Measurements from ENCODE around the gene THSD4. TPM values are rescaled to one million over a fixed set of nuclear protein-coding genes. Genes with fewer than 3 reads are reported as not detected.
"Not testable (repeated sequence)": the region's sequence is repeated elsewhere in the genome, so short reads cannot be mapped to it uniquely, and the experiment has no call there.

THSD4 gene
- total RNA-seq, 2 experiments from 2014 or later: not detected

GRCh38 chr15:71313806-71314205 is 198.5 kb downstream of the THSD4 start:
- peaks cover 6% of the 10 kb centered on the region for H3K9me3 Mint-ChIP-seq
- intact Hi-C loops (cut with micrococcal nuclease): no loop called here
- no peak for DNase-seq
- ChIA-PET CTCF (no interaction called here), POLR2A (no interaction called here)
- H3K27me3 Mint-ChIP-seq: no peaks in the 10 kb centered on the region
- no peak overlapping the region for H3K4me3 Mint-ChIP-seq
- no peaks in the 10 kb centered on the region for H3K4me1 Mint-ChIP-seq (ENCODE audit: low read depth)
- H3K36me3 Mint-ChIP-seq: no peaks in the 10 kb centered on the region
- no peak overlapping the region for H3K27ac Mint-ChIP-seq

GRCh38 chr15:71314956-71315537 is 199.8 kb downstream of the THSD4 start:
- Mint-ChIP-seq H3K4me3 (no peak overlapping the region), H3K4me1 (ENCODE audit: low read depth) (no peaks in the 10 kb centered on the region), H3K27ac (no peak overlapping the region), H3K9me3 (peaks cover 6% of the 10 kb centered on the region), H3K27me3 (no peaks in the 10 kb centered on the region), H3K36me3 (no peaks in the 10 kb centered on the region)
- intact Hi-C loops (cut with micrococcal nuclease): no loop called here
- POLR2A ChIA-PET: no interaction called here
- CTCF ChIA-PET: no interaction called here
- no peak for DNase-seq

- Mint-ChIP-seq H3K27ac (no peak overlapping the region), H3K9me3 (peaks cover 6% of the 10 kb centered on the region), H3K4me1 (ENCODE audit: low read depth) (no peaks in the 10 kb centered on the region), H3K27me3 (no peaks in the 10 kb centered on the region), H3K36me3 (no peaks in the 10 kb centered on the region), H3K4me3 (no peak overlapping the region)
- no peak for DNase-seq
- ChIA-PET POLR2A (no interaction called here), CTCF (no interaction called here)
- intact Hi-C loops (cut with micrococcal nuclease): no loop called here
Measured at GRCh38 chr15:71316911-71317310, 201.6 kb downstream of the THSD4 start.

- not testable (repeated sequence) for H3K4me1 Mint-ChIP-seq (ENCODE audit: low read depth)
Measured at GRCh38 chr15:71319424-71319823, 204.2 kb downstream of the THSD4 start.

GRCh38 chr15:71319935-71320334 is 204.7 kb downstream of the THSD4 start:
- peaks cover 6% of the 10 kb centered on the region for H3K9me3 Mint-ChIP-seq
- ChIA-PET POLR2A (no interaction called here), CTCF (no interaction called here)
- H3K4me1 Mint-ChIP-seq (ENCODE audit: low read depth): no peaks in the 10 kb centered on the region
- H3K4me3 Mint-ChIP-seq: no peak overlapping the region
- H3K36me3 Mint-ChIP-seq: no peaks in the 10 kb centered on the region
- no peaks in the 10 kb centered on the region for H3K27me3 Mint-ChIP-seq
- H3K27ac Mint-ChIP-seq: no peak overlapping the region
- intact Hi-C loops (cut with micrococcal nuclease): no loop called here
- DNase-seq: no peak

More at GRCh38 chr15:71319424-71319823, 204.2 kb downstream of the THSD4 start:
- H3K9me3 Mint-ChIP-seq; POLR2A ChIA-PET; H3K27me3 Mint-ChIP-seq; DNase-seq; H3K4me3 Mint-ChIP-seq; intact Hi-C loops (cut with micrococcal nuclease); H3K36me3 Mint-ChIP-seq; CTCF ChIA-PET; H3K27ac Mint-ChIP-seq: not testable (repeated sequence)

- ChIA-PET CTCF (no interaction called here), POLR2A (interaction anchor here (0.7 kb wide), 1 partner anchor 8 kb away, joined by 4 read pairs; no protein-coding TSS in a partner anchor)
- Mint-ChIP-seq H3K4me1 (ENCODE audit: low read depth) (no peaks in the 10 kb centered on the region), H3K27me3 (no peaks in the 10 kb centered on the region), H3K36me3 (no peaks in the 10 kb centered on the region), H3K9me3 (no peaks in the 10 kb centered on the region), H3K27ac (no peak overlapping the region), H3K4me3 (no peak overlapping the region)
- intact Hi-C loops (cut with micrococcal nuclease): no loop called here
- DNase-seq: no peak
Measured at GRCh38 chr15:71323082-71323481, 207.8 kb downstream of the THSD4 start.

- Mint-ChIP-seq H3K27ac (no peak overlapping the region), H3K36me3 (no peaks in the 10 kb centered on the region), H3K4me3 (no peak overlapping the region), H3K9me3 (no peaks in the 10 kb centered on the region), H3K27me3 (no peaks in the 10 kb centered on the region), H3K4me1 (ENCODE audit: low read depth) (no peaks in the 10 kb centered on the region)
- ChIA-PET POLR2A (no interaction called here), CTCF (no interaction called here)
- intact Hi-C loops (cut with micrococcal nuclease): no loop called here
- DNase-seq: no peak
Measured at GRCh38 chr15:71323584-71323983, 208.3 kb downstream of the THSD4 start.

GRCh38 chr15:71325481-71325880 is 210.2 kb downstream of the THSD4 start:
- ChIA-PET POLR2A (no interaction called here), CTCF (no interaction called here)
- Mint-ChIP-seq H3K27me3 (no peaks in the 10 kb centered on the region), H3K9me3 (no peaks in the 10 kb centered on the region), H3K27ac (no peak overlapping the region), H3K4me3 (no peak overlapping the region), H3K36me3 (no peaks in the 10 kb centered on the region), H3K4me1 (ENCODE audit: low read depth) (no peaks in the 10 kb centered on the region)
- DNase-seq: no peak
- intact Hi-C loops (cut with micrococcal nuclease): no loop called here

GRCh38 chr15:71328453-71328852 is 213.2 kb downstream of the THSD4 start:
- H3K27me3 Mint-ChIP-seq: no peaks in the 10 kb centered on the region
- POLR2A ChIA-PET: no interaction called here
- intact Hi-C loops (cut with micrococcal nuclease): no loop called here
- peaks cover 1% of the 10 kb centered on the region for H3K4me1 Mint-ChIP-seq (ENCODE audit: low read depth)
- H3K36me3 Mint-ChIP-seq: no peaks in the 10 kb centered on the region
- no peak for DNase-seq
- no peak overlapping the region for H3K27ac Mint-ChIP-seq
- CTCF ChIA-PET: no interaction called here
- no peak overlapping the region for H3K4me3 Mint-ChIP-seq
- no peaks in the 10 kb centered on the region for H3K9me3 Mint-ChIP-seq

- Mint-ChIP-seq H3K4me3 (no peak overlapping the region), H3K36me3 (no peaks in the 10 kb centered on the region), H3K9me3 (no peaks in the 10 kb centered on the region), H3K27ac (no peak overlapping the region), H3K4me1 (ENCODE audit: low read depth) (peaks cover 7% of the 10 kb centered on the region), H3K27me3 (no peaks in the 10 kb centered on the region)
- DNase-seq: no peak
- intact Hi-C loops (cut with micrococcal nuclease): no loop called here
- POLR2A ChIA-PET: no interaction called here
- CTCF ChIA-PET: no interaction called here
Measured at GRCh38 chr15:71329041-71329440, 213.8 kb downstream of the THSD4 start.

- Mint-ChIP-seq H3K36me3 (no peaks in the 10 kb centered on the region), H3K27ac (no peak overlapping the region), H3K4me3 (no peak overlapping the region), H3K4me1 (ENCODE audit: low read depth) (peaks cover 9% of the 10 kb centered on the region), H3K9me3 (no peaks in the 10 kb centered on the region), H3K27me3 (no peaks in the 10 kb centered on the region)
- intact Hi-C loops (cut with micrococcal nuclease): no loop called here
- POLR2A ChIA-PET: no interaction called here
- CTCF ChIA-PET: no interaction called here
- no peak for DNase-seq
Measured at GRCh38 chr15:71329497-71330260, 214.4 kb downstream of the THSD4 start.

GRCh38 chr15:71330638-71331162 is 215.4 kb downstream of the THSD4 start:
- Mint-ChIP-seq H3K9me3 (no peaks in the 10 kb centered on the region), H3K4me3 (no peak overlapping the region), H3K27me3 (no peaks in the 10 kb centered on the region), H3K27ac (no peak overlapping the region), H3K36me3 (no peaks in the 10 kb centered on the region), H3K4me1 (ENCODE audit: low read depth) (peaks cover 9% of the 10 kb centered on the region)
- no peak for DNase-seq
- intact Hi-C loops (cut with micrococcal nuclease): no loop called here
- ChIA-PET CTCF (no interaction called here), POLR2A (no interaction called here)

GRCh38 chr15:71331173-71331572 is 215.9 kb downstream of the THSD4 start:
- H3K27ac Mint-ChIP-seq: no peak overlapping the region
- POLR2A ChIA-PET: interaction anchor here (0.6 kb wide), 1 partner anchor 9 kb away, joined by 4 read pairs; no protein-coding TSS in a partner anchor
- H3K4me3 Mint-ChIP-seq: no peak overlapping the region
- no peaks in the 10 kb centered on the region for H3K36me3 Mint-ChIP-seq
- no peak for DNase-seq
- intact Hi-C loops (cut with micrococcal nuclease): no loop called here
- H3K4me1 Mint-ChIP-seq (ENCODE audit: low read depth): peaks cover 9% of the 10 kb centered on the region
- CTCF ChIA-PET: no interaction called here
- no peaks in the 10 kb centered on the region for H3K27me3 Mint-ChIP-seq
- H3K9me3 Mint-ChIP-seq: no peaks in the 10 kb centered on the region

All from activated CD4-positive, alpha-beta memory T cell treated with anti-CD3 and anti-CD28 coated beads for 36 hours (primary cell).